Measurements from ENCODE around the gene BCL7C.
"Not testable (repeated sequence)": the region's sequence is repeated elsewhere in the genome, so short reads cannot be mapped to it uniquely, and the experiment has no call there.

The BCL7C gene

GRCh38 chr16:30894540-30895368 lies 877 bp upstream of the BCL7C start:
- no peak for DNase-seq (ENCODE audit: low spot score)

DNA sequence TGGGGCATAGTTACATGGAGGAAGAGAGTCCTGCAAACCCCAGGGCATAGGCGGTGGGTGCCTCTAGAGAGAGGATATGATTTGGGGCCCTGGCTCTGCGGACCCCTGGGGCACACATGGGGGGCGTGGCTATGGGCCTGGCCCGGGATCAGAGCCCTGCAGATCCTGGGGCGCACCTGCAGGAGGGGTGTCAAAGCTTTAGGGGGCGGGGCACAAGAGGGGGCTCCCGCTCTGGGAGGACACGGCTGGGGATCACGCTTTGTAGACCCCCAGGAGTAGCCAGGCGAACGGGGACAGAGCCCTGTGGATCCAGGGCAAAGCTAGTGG lies 497 bp downstream of the BCL7C start:
- DNase-seq (ENCODE audit: low spot score) = no peak

DNA sequence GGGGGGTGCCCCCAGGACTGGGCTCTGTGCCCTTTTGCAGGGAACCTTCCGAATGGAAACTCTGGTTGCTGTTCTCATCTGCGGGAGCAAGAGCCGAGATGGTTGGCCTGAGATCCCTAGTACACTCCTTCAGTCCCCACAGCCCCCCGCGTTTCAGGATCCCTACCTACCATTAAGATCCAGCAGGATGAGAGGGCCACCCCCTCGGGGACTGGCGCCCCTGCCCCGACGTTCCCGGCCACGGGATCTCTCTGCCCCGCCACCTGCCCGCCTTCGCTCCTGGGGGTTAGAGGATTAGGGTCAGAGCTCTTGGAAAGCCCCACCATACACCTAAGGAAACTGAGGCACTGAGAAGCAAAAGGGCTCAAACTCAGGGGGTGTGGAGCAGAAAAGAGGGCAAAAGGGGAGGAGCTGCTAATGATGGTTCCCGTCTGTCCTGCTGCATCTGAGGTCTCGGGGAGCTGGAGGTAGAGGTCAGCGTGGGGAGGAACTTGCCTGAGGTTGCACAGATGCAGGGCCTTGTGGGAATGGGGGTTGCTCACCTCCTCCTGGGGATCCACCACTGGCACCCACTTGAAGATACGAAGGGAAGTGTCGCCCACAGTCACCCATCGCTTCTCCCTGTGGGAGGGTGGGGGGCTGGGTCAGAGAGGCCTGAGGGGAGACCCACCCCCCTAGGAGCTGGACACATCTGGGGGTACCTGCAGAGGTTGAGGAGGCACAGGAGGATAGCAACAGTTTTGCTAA lies 1.0 kb downstream of the BCL7C start:
- DNase-seq (ENCODE audit: low spot score) = no peak

DNA sequence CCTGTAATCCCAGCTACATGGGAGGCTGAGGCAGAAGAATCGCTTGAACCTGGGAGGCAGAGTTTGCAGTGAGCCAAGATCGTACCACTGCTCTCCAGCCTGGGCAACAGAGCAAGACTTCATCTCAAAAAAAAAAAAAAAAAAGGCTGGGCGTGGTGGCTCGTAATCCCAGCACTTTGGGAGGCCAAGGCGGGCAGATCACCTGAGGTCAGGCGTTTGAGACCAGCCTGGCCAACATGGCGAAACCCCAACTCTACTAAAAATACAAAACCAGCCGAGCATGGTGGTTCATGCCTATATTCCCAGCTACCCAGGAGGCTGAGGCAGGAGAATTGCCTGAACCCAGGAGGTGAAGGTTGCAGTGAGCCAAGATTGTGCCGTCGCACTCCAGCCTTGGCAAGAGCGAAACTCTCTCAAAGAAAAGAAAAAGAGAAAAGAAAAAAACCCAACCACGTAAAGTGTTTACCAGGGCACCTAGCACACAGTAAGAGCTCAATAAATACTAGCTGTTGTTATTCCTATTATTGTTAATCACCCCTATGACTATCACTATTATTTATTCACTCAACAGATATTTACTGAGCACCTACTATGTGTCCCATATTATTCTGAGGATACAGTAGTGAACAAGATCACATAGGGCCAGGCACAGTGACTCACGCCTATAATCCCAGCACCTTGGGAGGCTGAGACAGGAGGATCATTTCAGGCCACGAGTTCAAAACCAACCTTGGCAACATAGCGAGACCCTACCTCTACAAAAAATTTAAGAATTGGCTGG lies 2.6 kb downstream of the BCL7C start:
- DNase-seq (ENCODE audit: low spot score) = not testable (repeated sequence)

DNA sequence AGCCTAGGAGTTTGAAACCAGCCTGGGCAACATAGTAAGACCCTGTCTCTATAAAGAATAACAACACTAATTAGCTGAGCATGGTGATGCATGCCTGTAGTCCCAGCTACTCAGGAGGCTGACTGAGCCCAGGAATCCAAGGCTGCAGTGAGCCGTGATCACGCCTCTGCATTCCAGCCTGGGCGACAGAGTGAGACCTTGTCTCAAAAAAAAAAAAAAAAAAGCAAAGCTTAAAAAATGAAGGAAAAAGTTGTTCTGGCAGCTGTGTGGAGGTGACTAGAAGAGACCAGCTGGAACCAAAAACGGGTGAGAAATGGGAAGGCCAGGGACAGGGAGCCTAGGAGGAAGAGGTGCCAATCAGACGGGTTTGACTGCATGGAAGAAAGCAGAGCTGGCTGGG lies 4.2 kb downstream of the BCL7C start:
- DNase-seq (ENCODE audit: low spot score) = no peak

DNA sequence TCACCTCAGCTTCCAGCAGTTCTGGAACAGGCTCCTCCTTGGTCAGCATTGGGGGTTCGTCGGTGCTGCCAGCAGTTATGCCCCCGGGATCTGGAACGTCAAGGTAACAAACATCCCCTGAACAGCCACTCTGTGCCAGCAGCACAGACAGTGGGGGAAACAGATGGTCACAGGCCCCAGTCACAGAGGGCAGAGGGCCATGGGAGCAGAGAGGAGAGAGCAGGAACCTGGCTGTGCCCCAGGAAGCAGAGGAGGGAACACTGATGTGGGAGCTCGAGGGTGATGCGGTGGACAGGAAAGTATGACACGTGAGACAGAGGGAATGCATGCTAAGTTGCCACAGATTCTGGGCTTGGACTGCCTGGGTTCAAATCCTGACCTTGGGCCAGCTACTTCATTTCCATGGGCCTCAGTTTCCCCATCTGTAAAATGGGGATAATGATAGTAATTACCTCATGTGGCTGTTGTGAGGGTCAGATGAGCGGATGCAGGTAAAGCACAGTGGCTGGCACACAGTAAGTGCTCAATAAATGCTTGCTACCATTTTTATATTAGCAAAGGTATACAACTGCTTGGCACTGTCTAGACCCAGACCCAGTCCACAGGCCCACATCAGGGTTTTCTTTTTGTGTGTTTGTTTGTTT lies 4.9 kb downstream of the BCL7C start:
- no peak for DNase-seq (ENCODE audit: low spot score)

GRCh38 chr16:30887927-30888326 lies 6.0 kb downstream of the BCL7C start:
- no peak for DNase-seq (ENCODE audit: low spot score)

DNA sequence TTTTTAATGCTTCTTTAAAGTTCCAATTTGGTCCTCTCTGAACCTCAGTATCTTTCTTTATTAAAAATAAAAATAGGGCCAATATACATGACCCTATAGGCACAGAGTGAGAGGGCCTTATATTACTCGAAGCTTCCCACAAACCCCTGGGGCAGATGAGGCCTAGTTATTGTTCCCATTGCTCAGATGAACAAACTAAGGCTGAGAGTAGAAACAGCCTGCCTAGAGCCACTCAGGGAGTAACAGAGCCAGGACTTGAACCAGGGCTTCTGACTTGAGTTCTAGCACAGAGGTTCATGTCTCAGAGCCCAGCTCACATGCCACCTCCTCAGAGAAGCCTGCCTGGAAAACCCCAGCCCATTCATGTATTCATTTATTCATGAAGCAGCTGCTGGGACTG lies 7.7 kb downstream of the BCL7C start:
- no peak for DNase-seq (ENCODE audit: low spot score)

DNA sequence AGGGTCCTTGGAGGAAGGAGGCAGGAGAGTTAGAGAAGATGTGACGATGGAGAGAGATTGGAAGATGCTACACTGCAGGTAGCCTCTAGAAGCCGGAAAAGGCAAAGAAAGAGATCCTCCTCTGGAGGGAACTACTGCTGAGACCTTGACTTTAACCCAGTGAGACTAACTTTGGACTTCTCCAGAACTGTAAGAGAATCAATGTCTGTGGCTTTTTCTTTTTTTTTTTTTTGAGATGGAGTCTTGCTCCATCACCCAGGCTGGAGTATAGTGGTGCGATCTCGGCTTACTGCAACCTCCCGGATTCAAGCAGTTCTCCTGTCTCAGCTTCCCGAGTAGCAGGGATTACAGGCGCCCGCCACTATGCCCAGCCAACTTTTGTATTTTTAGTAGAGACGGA lies 8.7 kb downstream of the BCL7C start:
- DNase-seq (ENCODE audit: low spot score) = no peak

GRCh38 chr16:30884760-30885159 lies 9.1 kb downstream of the BCL7C start:
- no peak for DNase-seq (ENCODE audit: low spot score)

- no peak for DNase-seq (ENCODE audit: low spot score)
Observed at GRCh38 chr16:30882429-30883310, 11.2 kb downstream of the BCL7C start.

DNA sequence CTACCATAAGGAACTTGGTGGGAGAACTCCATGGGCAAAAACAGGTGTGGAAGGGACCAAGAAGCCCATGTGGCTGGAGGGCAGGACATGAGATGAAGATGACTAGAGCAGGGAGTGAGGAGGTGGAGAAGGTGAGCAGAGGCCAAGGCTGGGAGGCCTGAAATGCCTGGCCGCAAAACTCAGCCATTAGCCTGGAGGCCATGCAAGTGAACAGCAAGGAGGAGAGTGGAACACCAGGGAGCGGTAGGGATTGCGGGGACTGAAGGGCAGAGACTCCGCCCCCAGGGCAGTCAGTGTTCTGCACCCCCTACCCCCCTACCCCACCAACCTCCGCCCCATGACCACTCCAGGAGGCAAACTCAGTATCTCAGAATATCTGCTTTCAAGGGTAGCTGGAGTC lies 17.0 kb downstream of the BCL7C start:
- no peak for DNase-seq (ENCODE audit: low spot score)

DNA sequence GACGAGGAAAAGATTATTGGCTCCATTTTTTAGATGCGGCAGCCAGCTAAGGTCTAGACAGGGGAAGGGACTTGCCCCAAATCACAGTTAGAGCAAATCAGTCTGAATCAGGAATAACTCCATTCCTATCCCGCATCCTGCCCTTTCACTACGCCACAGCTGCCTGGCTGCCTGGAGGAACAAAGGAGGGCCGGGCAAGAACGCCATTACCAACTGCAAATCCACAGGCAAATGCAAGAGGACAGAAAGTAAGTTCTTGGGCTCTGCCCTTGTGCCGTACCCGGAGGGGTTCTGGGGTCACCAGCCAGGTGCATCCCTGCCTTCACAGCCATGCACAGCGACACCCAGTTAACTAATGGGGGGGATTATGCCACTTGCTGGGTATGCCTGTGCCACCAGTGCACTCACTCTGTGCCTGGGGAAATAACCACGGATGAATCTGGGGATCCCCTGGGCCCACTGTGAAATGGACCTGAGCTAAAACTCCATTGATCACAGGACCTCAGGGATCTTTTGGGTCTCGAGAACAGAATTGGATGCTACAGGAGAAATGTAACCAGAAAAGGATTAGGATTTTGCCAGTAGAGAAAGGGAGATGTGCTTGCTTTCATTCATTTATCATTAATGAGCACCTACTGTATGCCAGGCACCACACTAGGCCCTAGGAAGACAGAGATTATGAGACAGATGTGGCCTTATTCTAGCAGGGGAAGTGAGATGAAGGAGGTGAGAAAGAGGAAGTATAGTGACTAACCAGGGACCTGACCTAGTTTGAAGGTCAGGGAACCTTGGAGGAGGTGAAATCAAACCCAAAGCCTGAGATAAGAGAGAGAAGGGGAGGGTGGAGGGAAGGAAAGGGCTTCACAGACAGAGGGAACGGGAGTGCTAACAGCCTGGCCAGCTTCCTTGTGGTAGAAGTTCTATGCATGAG lies 17.7 kb downstream of the BCL7C start:
- DNase-seq (ENCODE audit: low spot score) = peak; percentile 67

- peak; percentile 93 for DNase-seq (ENCODE audit: low spot score)
Observed at GRCh38 chr16:30874821-30875717, 18.8 kb downstream of the BCL7C start.

DNA sequence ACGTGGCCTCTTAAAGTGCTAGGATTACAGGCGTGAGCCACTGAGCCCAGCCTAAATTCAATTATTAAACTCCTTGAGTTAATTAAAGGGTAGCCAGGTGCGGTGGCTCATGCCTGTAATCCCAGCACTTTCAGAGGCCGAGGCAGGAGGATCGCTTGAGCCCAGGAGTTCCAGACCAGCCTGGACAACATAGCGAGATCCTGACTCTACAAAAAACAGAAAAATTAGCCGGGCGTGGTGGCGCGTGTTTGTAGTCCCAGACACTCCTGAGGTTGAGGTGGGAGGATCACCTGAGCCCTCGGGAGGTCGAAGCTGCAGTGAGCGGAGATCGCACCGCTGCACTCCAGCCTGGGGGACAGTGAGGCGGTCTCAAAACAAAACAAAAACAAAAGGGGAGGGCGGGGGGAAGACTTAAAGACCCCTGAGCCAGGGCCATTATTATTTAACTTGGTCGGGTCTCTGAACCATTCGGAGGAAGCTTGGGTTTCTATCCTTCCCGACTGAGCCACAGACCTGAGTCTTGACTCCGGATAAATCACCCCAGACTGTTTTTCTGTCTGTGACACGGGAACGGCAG lies 19.5 kb downstream of the BCL7C start:
- DNase-seq (ENCODE audit: low spot score) = no peak

DNA sequence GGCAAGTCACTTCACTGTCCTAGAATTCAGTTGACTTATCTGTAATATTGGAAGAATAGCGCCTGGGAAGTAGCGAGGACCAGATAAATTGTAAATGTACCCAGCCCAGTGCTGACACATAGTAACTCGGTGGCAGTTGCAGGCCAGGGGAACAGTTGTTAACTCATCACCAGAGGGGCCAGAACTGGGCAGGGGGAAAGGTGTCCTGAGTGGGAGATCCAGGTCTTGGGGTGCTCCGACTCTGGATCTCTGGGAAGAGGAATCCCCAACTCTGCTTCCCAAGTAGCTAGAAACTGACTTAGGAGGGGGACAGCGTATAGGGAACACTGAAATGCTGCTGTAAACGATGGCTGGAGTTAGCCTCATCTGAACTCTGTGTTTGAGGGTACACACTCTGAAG lies 23.0 kb downstream of the BCL7C start:
- DNase-seq (ENCODE audit: low spot score) = no peak

DNA sequence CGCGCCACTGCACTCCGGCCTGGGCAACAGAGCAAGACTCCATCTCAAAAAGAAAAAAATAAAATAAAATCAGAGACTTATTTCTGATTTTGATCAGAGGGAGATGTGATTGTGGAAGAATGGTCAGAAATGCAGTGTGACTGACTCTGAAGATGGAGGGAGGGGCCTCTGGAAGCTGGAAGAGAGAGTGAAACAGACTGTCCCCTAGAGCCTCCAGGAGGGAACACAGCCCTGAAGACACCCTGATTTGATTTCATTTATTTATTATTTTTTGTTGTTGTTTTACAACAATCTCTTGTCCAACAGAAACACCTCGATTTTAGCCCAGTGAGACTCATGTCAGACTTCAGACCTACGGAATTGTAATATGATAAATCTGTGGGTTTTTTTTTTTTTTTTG lies 26.1 kb downstream of the BCL7C start:
- no peak for DNase-seq (ENCODE audit: low spot score)

GRCh38 chr16:30866031-30866430 lies 27.8 kb downstream of the BCL7C start:
- DNase-seq (ENCODE audit: low spot score) = no peak

DNA sequence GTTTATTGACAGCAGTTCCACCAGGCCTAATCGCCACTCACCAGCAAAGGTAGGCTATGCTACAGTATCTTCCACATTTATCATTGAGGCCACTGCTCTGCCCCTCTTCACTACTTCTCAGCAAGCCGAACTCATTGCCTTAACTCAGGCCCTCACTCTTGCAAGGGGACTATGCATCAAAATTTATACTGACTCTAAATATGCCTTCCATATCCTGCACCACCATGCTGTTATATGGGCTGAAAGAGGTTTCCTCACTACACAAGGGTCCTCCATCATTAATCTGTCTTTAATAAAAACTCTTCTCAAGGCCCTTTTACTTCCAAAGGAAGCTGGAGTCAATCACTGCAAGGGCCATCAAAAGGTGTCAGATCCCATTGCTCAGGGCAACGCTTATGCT lies 30.7 kb downstream of the BCL7C start:
- DNase-seq (ENCODE audit: low spot score) = not testable (repeated sequence)
